Progenitor cell of endocrine pancreas (in vitro differentiated cells): ENCODE data around the gene UTS2B. TPM values are rescaled to one million over a fixed set of nuclear protein-coding genes. Genes with fewer than 3 reads are reported as not detected.

ENCODE experiments used
- DNase-seq: peaks from one replicate; pipeline ENCODE4 v3.0.0; 2021; ENCODE audit warnings: low spot score; ENCODE audit not compliant: unreplicated experiment
- H3K27ac Mint-ChIP-seq: 2 replicates; pipeline ENCODE4 v1.8.0; 2021; ENCODE audit warnings: mild to moderate bottlenecking, moderate library complexity, mixed read lengths
- H3K27me3 Mint-ChIP-seq: 2 replicates; pipeline ENCODE4 v1.8.0; 2021; ENCODE audit warnings: mixed read lengths
- H3K36me3 Mint-ChIP-seq: 2 replicates; pipeline ENCODE4 v1.8.0; 2022; ENCODE audit warnings: mixed read lengths; ENCODE audit not compliant: insufficient read depth
- H3K4me1 Mint-ChIP-seq: 2 replicates; pipeline ENCODE4 v1.8.0; 2021; ENCODE audit warnings: low read depth, mixed read lengths
- H3K4me3 Mint-ChIP-seq: 2 replicates; pipeline ENCODE4 v1.8.0; 2021; ENCODE audit warnings: low read depth, mild to moderate bottlenecking, moderate library complexity, mixed read lengths
- H3K9me3 Mint-ChIP-seq: 2 replicates; pipeline ENCODE4 v1.8.0; 2021; ENCODE audit warnings: low read depth, mixed read lengths
- total RNA-seq: library from RNA; stranded (reverse); gene quantifications from 2 replicates; pipeline ENCODE4 v1.2.1, GENCODE V29; 2021
- TF ChIP-seq, protein P1 (sequence below): fragments of 200-600 bp; sonication (generic); IDR thresholded peaks from one replicate; pipeline ENCODE4 v1.5.0; 2021; ENCODE audit warnings: antibody characterized with exemption, mild to moderate bottlenecking; ENCODE audit not compliant: unreplicated experiment

UTS2B gene
- total RNA-seq, 1 donor from 2014 or later = 0.62 TPM

DNA sequence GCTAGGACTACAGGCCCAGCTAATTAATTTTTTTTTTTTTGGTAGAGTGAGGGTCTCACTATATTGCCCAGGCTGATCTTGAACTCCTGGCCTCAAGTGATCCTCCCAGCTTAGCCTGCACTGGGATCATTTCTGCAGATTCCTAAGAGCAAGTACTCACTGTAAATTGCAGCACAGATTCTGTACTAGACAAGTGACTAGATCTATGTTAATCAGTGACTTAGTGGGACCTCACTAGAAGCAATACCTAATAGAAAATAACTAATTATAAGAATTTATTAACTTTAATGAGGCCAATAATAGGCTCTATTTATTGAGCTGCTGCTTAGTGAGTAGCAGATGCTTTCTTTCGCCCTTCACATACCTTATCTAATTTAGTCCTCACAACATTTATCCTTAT, 10.6 kb upstream of the UTS2B start:
- peaks cover 35% of the 10 kb centered on the region for H3K4me1 Mint-ChIP-seq
- no peaks in the 10 kb centered on the region for H3K9me3 Mint-ChIP-seq
- no peak overlapping the region for H3K4me3 Mint-ChIP-seq
- no peaks in the 10 kb centered on the region for H3K27me3 Mint-ChIP-seq
- DNase-seq = no peak
- H3K27ac Mint-ChIP-seq = peak overlapping the region; percentile 25
- no peaks in the 10 kb centered on the region for H3K36me3 Mint-ChIP-seq
- TF ChIP-seq, protein P1, sequence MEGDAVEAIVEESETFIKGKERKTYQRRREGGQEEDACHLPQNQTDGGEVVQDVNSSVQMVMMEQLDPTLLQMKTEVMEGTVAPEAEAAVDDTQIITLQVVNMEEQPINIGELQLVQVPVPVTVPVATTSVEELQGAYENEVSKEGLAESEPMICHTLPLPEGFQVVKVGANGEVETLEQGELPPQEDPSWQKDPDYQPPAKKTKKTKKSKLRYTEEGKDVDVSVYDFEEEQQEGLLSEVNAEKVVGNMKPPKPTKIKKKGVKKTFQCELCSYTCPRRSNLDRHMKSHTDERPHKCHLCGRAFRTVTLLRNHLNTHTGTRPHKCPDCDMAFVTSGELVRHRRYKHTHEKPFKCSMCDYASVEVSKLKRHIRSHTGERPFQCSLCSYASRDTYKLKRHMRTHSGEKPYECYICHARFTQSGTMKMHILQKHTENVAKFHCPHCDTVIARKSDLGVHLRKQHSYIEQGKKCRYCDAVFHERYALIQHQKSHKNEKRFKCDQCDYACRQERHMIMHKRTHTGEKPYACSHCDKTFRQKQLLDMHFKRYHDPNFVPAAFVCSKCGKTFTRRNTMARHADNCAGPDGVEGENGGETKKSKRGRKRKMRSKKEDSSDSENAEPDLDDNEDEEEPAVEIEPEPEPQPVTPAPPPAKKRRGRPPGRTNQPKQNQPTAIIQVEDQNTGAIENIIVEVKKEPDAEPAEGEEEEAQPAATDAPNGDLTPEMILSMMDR = no peak

DNA sequence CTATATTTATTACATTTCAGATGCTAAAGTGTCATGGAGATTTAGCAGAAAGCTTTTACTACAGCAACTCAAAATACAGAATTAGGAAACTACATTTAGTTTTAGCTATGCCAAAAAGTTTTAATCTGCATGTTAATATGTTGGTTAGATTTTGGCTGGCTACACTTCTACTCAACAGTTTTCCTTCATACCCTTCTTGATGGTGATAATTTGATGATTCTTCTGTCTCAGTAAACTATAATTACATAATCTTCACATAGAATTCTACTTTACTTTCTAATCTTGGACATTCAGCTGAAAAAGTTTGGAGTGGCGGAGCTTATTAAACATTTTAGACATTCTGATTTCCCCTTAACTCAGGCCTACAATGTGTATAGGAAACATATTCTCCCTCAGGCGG, 10.0 kb upstream of the UTS2B start:
- TF ChIP-seq, protein P1 = no peak
- no peaks in the 10 kb centered on the region for H3K9me3 Mint-ChIP-seq
- peak overlapping the region; percentile 25 for H3K27ac Mint-ChIP-seq
- peaks cover 35% of the 10 kb centered on the region for H3K4me1 Mint-ChIP-seq
- no peaks in the 10 kb centered on the region for H3K27me3 Mint-ChIP-seq
- DNase-seq = no peak
- H3K4me3 Mint-ChIP-seq = no peak overlapping the region
- no peaks in the 10 kb centered on the region for H3K36me3 Mint-ChIP-seq

DNA sequence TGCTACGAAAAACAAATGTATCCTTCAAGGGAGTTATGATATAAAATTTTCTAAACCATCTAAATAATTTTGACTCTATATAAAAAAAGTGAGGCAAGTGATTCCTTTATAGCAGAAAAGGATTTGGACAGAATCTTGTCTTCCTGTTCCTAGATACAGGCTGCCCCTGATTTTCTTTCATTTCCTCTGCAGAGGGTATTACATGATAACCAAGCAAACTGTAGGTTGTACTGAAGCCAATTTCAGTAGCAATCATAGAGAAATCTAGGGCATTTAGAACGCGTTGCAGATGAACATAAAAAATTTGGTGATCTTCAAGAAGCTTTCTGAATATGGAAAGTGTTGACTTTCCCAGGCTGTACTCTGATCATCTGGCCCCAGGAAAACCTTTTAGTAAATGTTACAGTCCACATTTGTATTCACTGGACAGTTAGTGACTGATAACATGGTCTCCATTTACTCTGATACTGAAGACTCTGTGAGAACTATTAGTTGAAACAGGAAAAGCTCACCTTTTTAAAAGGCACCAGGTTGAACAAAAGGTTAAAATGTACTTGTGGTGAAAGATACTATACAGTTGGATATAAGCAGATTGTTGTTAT, 9.1 kb upstream of the UTS2B start:
- no peak for DNase-seq
- Mint-ChIP-seq H3K27me3 (no peaks in the 10 kb centered on the region), H3K27ac (no peak overlapping the region), H3K4me1 (peaks cover 35% of the 10 kb centered on the region), H3K4me3 (no peak overlapping the region), H3K9me3 (no peaks in the 10 kb centered on the region), H3K36me3 (no peaks in the 10 kb centered on the region)
- TF ChIP-seq, protein P1 = no peak

DNA sequence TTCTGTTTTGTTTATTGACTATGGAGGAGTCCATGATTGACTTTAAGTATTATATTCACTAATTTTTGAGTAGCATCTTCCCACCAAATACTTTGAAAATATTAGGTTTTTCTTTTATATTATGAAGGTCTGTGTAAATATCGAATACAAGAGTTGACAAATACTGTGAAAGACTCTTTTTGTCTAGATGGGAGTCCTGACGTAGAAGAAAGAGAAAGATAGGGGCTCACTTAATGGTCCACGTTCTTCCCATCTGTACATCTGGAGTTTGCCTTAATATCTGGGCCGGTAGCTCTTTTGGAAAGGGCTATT, 7.8 kb upstream of the UTS2B start:
- H3K27me3 Mint-ChIP-seq = no peaks in the 10 kb centered on the region
- H3K27ac Mint-ChIP-seq = no peak overlapping the region
- H3K9me3 Mint-ChIP-seq = no peaks in the 10 kb centered on the region
- DNase-seq = no peak
- H3K36me3 Mint-ChIP-seq = no peaks in the 10 kb centered on the region
- TF ChIP-seq, protein P1 = no peak
- H3K4me3 Mint-ChIP-seq = no peak overlapping the region
- peaks cover 30% of the 10 kb centered on the region for H3K4me1 Mint-ChIP-seq

DNA sequence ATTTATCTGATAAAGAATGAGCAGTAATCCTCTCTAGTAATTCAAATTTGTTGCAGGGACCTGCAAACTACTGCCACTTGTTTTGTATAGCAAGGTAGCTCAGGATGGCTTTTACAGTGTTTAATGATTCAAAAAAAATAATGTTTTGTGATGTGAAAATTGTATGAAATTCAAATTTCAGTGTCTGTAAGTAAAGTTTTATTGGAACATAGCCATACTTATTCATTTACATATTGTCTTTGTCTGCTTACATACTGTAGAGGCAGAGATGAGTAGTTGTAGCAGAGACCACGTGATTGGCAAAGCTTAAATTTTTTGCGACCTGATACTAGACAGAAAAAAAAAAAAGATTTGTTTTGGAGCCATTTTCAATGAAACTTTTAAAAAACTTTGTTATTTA, 6.5 kb upstream of the UTS2B start:
- H3K9me3 Mint-ChIP-seq = no peaks in the 10 kb centered on the region
- H3K4me3 Mint-ChIP-seq = no peak overlapping the region
- no peak overlapping the region for H3K27ac Mint-ChIP-seq
- no peak for DNase-seq
- peaks cover 31% of the 10 kb centered on the region for H3K4me1 Mint-ChIP-seq
- no peaks in the 10 kb centered on the region for H3K36me3 Mint-ChIP-seq
- TF ChIP-seq, protein P1 = no peak
- no peaks in the 10 kb centered on the region for H3K27me3 Mint-ChIP-seq
